Caco-2 (cell line): ENCODE data around the gene CDCP2. TPM values are rescaled to one million over a fixed set of nuclear protein-coding genes. Genes with fewer than 3 reads are reported as not detected.

Experiments used
- BruUV-seq: library from RNA; stranded (reverse); fragments of 400-500 nt; replicated peaks from 2 replicates; lab custom pipeline; 2021; lab: Mats Ljungman, UMichigan
- CTCF ChIA-PET: fragments of 300-600 bp; sonication (Branson Sonifier 250); formaldehyde crosslinking; loops from one replicate; lab custom pipeline; 2022; ENCODE audit warnings: antibody characterized with exemption; lab: Charles Lee
- POLR2A ChIA-PET: fragments of 300-600 bp; sonication (Branson Sonifier 250); formaldehyde crosslinking; loops from one replicate; lab custom pipeline; 2022; ENCODE audit warnings: antibody characterized with exemption; lab: Charles Lee
- DNase-seq, 2 experiments: peaks; one replicate each; pipeline versions ENCODE4 v3.0.0 to v3.0.0-alpha.2; 2020 to 2022
- H3K27me3 ChIP-seq: replicated peaks from 2 replicates; pipeline ENCODE4 v1.6.0; 2011; ENCODE audit warnings: low read length; ENCODE audit not compliant: control insufficient read depth, insufficient read depth
- H3K36me3 ChIP-seq: 2 replicates; pipeline ENCODE4 v1.5.1; 2011; ENCODE audit warnings: low read length; ENCODE audit not compliant: control insufficient read depth, insufficient read depth
- H3K4me1 ChIP-seq: fragments of 250-450 bp; sonication (Bioruptor Pico); 2 replicates; pipeline ENCODE4 v1.5.1; 2020; ENCODE audit warnings: mild to moderate bottlenecking
- H3K4me3 ChIP-seq: 2 replicates; pipeline ENCODE4 v1.5.1; 2011; ENCODE audit warnings: low read depth, mild to moderate bottlenecking, control low read depth, low read length
- H3K9me3 ChIP-seq: fragments of 250-450 bp; sonication (Bioruptor Pico); 2 replicates; pipeline ENCODE4 v1.5.1; 2020; ENCODE audit warnings: mild to moderate bottlenecking, moderate library complexity
- H3K27ac Mint-ChIP-seq: one replicate; pipeline ENCODE4 v1.8.0; 2022; ENCODE audit warnings: mixed read lengths; ENCODE audit not compliant: unreplicated experiment
- H3K27me3 Mint-ChIP-seq: one replicate; pipeline ENCODE4 v1.8.0; 2022; ENCODE audit warnings: mixed read lengths; ENCODE audit not compliant: insufficient read depth, unreplicated experiment
- H3K36me3 Mint-ChIP-seq: one replicate; pipeline ENCODE4 v1.8.0; 2022; ENCODE audit warnings: mild to moderate bottlenecking, mixed read lengths; ENCODE audit not compliant: insufficient read depth, unreplicated experiment
- H3K4me1 Mint-ChIP-seq: one replicate; pipeline ENCODE4 v1.8.0; 2022; ENCODE audit warnings: low read depth, mixed read lengths; ENCODE audit not compliant: unreplicated experiment
- H3K4me3 Mint-ChIP-seq: one replicate; pipeline ENCODE4 v1.8.0; 2022; ENCODE audit warnings: mild to moderate bottlenecking, moderate library complexity, mixed read lengths; ENCODE audit not compliant: unreplicated experiment
- H3K9me3 Mint-ChIP-seq: one replicate; pipeline ENCODE4 v1.8.0; 2022; ENCODE audit warnings: mixed read lengths; ENCODE audit not compliant: unreplicated experiment
- intact Hi-C: fragments of 100-400 bp; cut with micrococcal nuclease; formaldehyde crosslinking; loops from one replicate; pipeline ENCODE4 v1.10.0; 2022; ENCODE audit not compliant: unreplicated experiment
- total RNA-seq: library from RNA; stranded (reverse); gene quantifications from 2 replicates; pipeline ENCODE4 v1.2.3, GENCODE V29; 2022
- TF ChIP-seq, protein P1 (sequence below), 2 experiments: fragments of 200-600 bp in 1 of 2; IDR thresholded peaks; 1 replicate in 1 of 2; 2 replicates in 1 of 2; pipeline versions ENCODE4 v1.5.1 to v1.8.0; 2011 to 2022; ENCODE audit warnings: antibody characterized with exemption in 1 of 2, control low read depth in 1 of 2, inconsistent platforms in 1 of 2, low read depth in 1 of 2, low read length in 1 of 2, mild to moderate bottlenecking in 1 of 2, moderate library complexity in 1 of 2; ENCODE audit not compliant: insufficient read depth in 1 of 2, severe bottlenecking in 1 of 2, unreplicated experiment in 1 of 2

Gene CDCP2
- total RNA-seq, 1 experiment from 2014 or later, result not detected

DNA sequence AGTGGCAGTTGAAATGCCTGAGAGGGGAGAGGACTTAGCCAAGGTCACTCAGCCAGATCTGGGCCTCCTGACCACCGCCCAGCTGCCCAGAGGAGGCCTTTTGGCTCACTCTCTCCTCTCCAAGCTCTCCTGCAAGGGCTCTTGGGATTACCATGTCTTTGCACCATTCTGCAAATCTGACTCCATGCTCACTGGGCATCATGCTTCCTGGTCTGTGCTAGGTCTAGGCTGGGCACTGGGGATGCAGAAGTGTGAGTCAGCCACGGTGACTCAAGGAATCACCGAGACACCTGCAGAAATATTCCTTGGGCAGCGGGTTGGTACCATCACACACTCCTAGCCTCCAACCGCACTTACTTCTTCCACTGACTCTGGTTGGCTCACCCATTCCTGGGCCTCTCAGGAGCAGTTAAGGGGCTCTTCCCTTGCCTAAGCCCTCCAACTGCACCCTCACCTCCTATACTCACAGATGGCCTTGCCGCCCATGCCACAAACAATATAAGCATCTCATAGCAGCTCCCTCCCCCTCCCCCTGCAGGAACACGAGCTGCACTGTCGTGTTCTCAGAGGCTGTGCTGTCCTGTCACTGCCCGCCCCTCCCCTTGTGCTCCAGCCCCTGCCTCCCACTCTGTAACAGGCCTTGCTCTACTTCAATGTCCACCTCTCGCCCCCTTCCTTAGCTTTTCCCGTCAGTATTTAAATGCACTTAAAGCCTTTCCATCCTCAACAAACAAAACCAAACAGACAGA, 34.8 kb downstream of the CDCP2 start:
- Histone ChIP-seq H3K36me3 (no peaks in the 10 kb centered on the region), H3K9me3 (no peaks in the 10 kb centered on the region), H3K4me3 (no peak overlapping the region), H3K4me1 (peaks cover 4% of the 10 kb centered on the region; the same call in 1 of the 2 replicates), H3K27me3 (no peaks in the 10 kb centered on the region)
- Mint-ChIP-seq H3K36me3 (no peaks in the 10 kb centered on the region), H3K27ac (no peak overlapping the region), H3K4me1 (no peaks in the 10 kb centered on the region), H3K4me3 (no peak overlapping the region), H3K9me3 (no peaks in the 10 kb centered on the region), H3K27me3 (no peaks in the 10 kb centered on the region)
- CTCF ChIA-PET, result no interaction called here
- DNase-seq, result no peak
- intact Hi-C loops, result no loop called here
- BruUV-seq, result no TSS peak
- TF ChIP-seq, protein P1, sequence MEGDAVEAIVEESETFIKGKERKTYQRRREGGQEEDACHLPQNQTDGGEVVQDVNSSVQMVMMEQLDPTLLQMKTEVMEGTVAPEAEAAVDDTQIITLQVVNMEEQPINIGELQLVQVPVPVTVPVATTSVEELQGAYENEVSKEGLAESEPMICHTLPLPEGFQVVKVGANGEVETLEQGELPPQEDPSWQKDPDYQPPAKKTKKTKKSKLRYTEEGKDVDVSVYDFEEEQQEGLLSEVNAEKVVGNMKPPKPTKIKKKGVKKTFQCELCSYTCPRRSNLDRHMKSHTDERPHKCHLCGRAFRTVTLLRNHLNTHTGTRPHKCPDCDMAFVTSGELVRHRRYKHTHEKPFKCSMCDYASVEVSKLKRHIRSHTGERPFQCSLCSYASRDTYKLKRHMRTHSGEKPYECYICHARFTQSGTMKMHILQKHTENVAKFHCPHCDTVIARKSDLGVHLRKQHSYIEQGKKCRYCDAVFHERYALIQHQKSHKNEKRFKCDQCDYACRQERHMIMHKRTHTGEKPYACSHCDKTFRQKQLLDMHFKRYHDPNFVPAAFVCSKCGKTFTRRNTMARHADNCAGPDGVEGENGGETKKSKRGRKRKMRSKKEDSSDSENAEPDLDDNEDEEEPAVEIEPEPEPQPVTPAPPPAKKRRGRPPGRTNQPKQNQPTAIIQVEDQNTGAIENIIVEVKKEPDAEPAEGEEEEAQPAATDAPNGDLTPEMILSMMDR (IDR thresholded peaks at IDR 0.05; ENCODE audit: insufficient read depth in 1 of 2, low read depth in 1 of 2, low read length in 1 of 2, severe bottlenecking in 1 of 2, unreplicated experiment in 1 of 2), result no peak
- POLR2A ChIA-PET, result no interaction called here

DNA sequence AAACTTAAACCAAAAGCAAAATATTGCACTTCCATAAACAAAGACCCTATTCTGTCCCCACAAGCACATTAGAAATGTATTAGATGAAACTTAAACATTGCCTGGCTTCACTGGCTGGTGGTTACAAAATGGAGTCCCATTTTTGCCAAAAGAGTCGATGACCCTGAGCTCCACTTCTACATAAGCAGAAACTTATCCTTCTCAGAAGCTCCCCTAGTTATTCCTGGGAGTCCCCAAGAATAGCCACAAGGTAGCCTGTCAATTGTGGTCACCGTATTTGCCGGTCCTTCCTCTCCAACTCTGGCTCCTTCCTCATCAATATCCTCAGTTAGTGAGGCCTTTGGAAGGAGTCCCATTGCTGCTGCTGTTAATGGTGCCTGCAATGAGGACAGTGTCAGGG, 37.3 kb downstream of the CDCP2 start:
- no peak for DNase-seq
- BruUV-seq, result no TSS peak
- H3K27me3 ChIP-seq, result no peaks in the 10 kb centered on the region
- H3K4me1 ChIP-seq, result no peaks in the 10 kb centered on the region
- H3K4me3 Mint-ChIP-seq, result no peak overlapping the region
- no peaks in the 10 kb centered on the region for H3K9me3 Mint-ChIP-seq
- H3K27ac Mint-ChIP-seq, result no peak overlapping the region
- no peak overlapping the region for H3K4me3 ChIP-seq
- ChIA-PET CTCF (no interaction called here), POLR2A (interaction anchor here (0.5 kb wide), 1 partner anchor 86 kb away, joined by 6 read pairs; no protein-coding TSS in a partner anchor)
- no peaks in the 10 kb centered on the region for H3K36me3 Mint-ChIP-seq
- no peaks in the 10 kb centered on the region for H3K27me3 Mint-ChIP-seq
- H3K9me3 ChIP-seq, result no peaks in the 10 kb centered on the region
- no peaks in the 10 kb centered on the region for H3K4me1 Mint-ChIP-seq
- intact Hi-C loops, result no loop called here
- TF ChIP-seq, protein P1 (IDR thresholded peaks at IDR 0.05; ENCODE audit: insufficient read depth in 1 of 2, low read depth in 1 of 2, low read length in 1 of 2, severe bottlenecking in 1 of 2, unreplicated experiment in 1 of 2), result no peak
- no peaks in the 10 kb centered on the region for H3K36me3 ChIP-seq

DNA sequence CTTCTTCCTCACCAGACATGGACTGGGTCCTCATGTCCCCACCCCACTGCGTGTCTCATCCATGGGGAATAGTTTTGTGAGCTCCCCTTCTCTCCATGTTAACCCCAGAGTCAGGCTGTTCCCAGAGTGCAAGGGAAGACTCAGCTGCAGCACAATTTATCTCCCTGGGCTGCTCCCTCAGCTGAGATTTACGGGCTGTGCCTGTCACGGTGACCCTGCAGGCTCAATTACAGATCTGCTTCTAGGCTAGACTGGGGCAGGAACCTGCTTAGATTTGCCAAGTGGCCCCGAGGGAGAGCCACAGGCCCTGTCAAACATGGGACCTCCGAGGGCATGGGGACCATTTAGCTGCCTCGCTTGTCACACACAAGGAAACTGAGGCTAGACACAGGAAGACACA, 37.8 kb downstream of the CDCP2 start:
- Histone ChIP-seq H3K9me3 (no peaks in the 10 kb centered on the region), H3K4me3 (no peak overlapping the region), H3K4me1 (no peaks in the 10 kb centered on the region), H3K36me3 (no peaks in the 10 kb centered on the region), H3K27me3 (no peaks in the 10 kb centered on the region)
- DNase-seq, result no peak
- no peaks in the 10 kb centered on the region for H3K27me3 Mint-ChIP-seq
- intact Hi-C loops, result no loop called here
- H3K4me1 Mint-ChIP-seq, result no peaks in the 10 kb centered on the region
- ChIA-PET CTCF (no interaction called here), POLR2A (interaction anchor here (0.5 kb wide), 1 partner anchor 87 kb away, joined by 6 read pairs; no protein-coding TSS in a partner anchor)
- H3K27ac Mint-ChIP-seq, result no peak overlapping the region
- no peaks in the 10 kb centered on the region for H3K36me3 Mint-ChIP-seq
- no peak overlapping the region for H3K4me3 Mint-ChIP-seq
- no peaks in the 10 kb centered on the region for H3K9me3 Mint-ChIP-seq
- BruUV-seq, result no TSS peak
- TF ChIP-seq, protein P1 (IDR thresholded peaks at IDR 0.05; ENCODE audit: insufficient read depth in 1 of 2, low read depth in 1 of 2, low read length in 1 of 2, severe bottlenecking in 1 of 2, unreplicated experiment in 1 of 2), result no peak
